NCI-H128 (cell line): ENCODE results near the gene BORA.
"Not testable (repeated sequence)": the region's sequence is repeated elsewhere in the genome, so short reads cannot be mapped to it uniquely, and the experiment has no call there.

Experiments
- DNase-seq: peaks from one replicate; lab custom pipeline; 2025; ENCODE audit not compliant: unreplicated experiment; lab: John Stamatoyannopoulos, UW

The BORA gene

DNA sequence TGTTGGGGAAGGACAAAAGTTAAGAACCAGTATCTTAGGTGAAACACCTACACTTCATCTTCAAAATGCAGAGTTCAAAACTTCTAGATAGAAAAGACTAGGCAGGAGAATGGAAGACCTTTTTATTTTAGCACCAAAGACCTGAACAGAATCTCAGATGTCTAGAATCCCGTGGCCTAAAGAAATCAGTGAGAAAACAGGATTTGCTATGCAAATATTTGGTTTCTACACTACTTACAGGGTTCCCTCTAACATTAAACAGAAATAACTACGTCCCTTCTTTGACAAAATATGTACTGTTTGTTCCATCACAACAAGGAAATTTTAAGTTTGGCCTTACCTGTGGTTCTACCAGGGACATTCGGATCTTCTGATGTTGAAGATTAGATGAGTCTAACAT, 32.5 kb downstream of the BORA start:
- no peak for DNase-seq

DNA sequence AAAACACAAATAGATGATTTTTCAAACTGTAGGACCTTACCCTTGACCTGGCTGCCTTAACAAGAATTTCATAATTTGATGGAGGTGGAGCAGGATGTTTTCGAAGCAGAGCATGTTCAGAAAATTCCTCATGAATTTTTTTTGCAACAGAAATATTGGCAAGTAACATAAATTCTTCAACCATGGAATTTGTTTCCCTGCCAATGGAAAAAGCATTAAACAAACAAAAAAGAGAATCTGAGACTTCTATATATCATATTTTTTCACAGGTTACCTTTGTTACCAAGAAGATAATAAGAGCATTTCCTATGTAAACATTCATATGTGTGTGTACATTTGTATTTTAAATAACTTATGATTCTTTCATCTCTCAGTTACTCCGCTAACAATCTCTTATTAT, 35.7 kb downstream of the BORA start:
- no peak for DNase-seq

DNA sequence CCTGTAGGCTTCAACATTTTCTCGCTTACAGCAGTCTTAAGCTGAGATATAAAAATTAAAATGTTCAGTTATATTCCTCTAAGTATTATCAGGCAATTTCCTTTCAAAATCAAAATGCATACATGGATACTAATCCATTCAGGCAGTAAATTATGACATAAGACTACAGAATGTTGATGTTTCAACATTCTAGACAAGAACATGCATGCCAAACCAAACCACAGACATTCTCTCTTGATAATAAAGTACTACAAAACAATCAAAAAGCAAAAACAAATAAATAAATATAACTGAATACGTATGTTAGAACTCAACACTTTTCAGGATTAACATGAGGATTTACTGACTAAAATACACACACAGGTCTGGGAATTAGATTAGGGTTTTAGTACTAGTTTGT, 46.3 kb downstream of the BORA start:
- DNase-seq = no peak

DNA sequence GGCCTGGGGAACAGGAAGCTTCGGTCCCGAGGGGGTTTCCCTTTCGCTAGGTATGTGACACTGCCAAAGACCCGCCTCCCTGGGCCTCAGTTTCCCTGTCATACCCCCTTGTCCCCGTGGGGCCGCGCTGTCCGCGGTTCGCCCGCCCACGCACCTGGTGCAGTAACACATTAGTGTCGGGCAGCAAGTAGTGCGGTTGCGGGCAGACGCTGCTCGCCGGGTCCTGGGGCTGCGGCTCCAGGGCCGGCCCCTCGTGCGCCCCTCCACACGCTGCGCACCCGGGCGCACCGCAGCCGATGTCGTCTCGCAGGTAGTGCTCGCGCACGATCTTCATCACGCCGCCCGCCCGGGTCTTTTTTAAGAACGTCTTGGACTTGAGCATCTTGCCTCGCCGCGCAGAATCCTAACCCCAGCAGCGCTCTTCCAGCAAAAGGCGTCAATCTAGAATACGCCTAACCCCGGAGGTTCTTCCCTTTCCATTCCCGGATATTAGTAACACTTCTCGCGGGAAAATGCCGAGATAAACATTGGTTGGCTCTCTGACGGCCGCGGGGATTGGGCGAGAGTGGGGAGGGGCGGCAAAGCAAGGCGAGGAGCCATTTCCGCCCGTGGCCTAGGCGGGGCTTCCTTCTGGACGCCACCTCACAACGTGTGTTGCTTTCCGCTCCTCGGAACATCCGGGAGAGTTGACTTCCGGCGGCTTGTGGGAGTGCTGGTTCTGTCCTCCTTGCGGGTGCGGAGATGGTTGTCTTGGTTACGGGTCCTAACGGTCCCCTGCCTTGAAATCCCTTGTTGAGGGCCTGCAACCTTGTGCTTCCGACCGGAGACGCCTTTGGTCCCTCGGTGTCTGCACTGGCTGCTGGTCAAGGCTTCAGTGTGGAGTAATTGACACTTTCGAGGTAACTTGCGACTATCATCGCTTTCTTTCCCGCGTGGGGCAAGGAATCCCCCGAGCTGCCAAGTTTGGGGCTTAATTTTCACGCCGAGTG, 54.0 kb downstream of the BORA start, which contains the start of the genes DIS3 and PIBF1:
Gene DIS3 (minus strand): TSS at position 450 of the 989 bp plus-strand sequence. CDS start 68 bp downstream, at position 382.
Gene PIBF1 (plus strand): TSS at position 683 of the 989 bp plus-strand sequence. CDS start 1,337 bp downstream, outside the sequence.
- DNase-seq = peak; percentile 96

DNA sequence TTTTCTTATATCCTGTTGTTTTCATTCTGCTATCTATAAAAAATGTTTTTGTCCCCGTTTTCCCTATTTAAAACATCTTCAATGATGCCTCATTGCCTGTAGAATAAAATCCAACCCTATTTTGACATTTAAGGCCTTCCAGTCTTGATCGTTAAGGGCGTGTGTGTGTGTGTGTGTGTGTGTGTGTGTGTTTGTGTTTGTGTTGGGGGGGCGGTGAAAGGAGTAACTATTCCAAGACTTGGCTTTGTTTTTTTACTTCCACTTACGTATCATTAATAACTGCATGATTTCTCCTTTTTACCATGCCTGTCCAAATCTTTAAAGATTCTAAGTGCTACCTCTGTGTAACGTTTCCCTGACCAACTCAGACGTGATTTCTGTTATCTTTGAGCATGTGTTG, 55.0 kb downstream of the BORA start:
- no peak for DNase-seq

DNA sequence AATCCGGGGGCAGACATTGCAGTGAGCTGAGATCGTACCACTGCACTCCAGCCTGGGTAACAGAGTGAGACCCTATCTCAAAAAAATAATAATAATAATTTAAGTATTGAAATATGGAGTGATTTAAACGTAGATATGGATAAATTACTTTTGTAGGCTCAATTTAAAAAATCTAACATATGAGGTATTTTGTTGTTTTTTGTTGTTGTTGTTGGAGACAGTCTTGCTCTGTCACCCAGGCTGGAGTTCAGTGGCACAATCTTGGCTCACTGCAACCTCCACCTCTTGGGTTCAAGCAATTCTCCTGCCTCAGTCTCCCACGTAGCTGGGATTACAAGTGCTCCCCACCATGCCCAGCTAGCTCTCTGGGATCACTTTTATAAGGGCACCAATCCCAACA, 57.0 kb downstream of the BORA start:
- not testable (repeated sequence) for DNase-seq

DNA sequence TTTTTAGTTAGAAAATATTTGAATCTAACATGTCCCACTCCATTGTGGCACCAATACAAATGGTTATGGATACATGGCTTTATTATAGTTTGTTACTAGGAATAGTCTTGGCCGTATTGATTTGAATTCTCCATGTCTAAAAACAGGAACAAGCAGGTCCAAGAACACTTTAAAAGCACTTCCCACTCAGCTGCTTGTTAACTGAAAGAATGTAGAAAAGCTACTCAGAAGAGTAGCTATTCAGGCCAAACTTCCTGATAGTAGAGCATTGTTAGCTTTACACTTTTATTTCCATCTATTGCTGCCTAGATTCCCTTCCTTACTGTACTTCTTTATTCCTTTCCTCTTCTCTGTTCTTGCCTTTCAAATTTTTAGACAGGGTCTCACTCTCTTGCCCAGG, 61.1 kb downstream of the BORA start:
- DNase-seq = no peak

DNA sequence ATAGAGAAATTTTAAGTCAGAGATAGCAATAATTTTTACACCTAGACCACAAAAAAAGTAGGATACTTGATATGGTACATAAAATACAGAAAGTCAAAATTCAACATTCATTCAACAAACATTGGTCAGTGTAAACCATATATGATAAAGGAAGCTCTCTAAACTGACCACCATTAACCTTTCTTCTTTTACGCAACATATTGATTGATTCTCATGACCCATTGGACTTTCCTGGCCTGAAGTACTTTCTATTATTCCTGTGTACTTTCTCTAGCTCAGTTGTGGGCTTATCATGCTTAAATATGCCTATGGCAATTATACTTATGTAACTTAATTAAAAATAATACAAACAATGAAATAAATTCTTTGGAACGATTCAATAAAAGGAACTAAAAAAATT, 64.9 kb downstream of the BORA start:
- DNase-seq = no peak

DNA sequence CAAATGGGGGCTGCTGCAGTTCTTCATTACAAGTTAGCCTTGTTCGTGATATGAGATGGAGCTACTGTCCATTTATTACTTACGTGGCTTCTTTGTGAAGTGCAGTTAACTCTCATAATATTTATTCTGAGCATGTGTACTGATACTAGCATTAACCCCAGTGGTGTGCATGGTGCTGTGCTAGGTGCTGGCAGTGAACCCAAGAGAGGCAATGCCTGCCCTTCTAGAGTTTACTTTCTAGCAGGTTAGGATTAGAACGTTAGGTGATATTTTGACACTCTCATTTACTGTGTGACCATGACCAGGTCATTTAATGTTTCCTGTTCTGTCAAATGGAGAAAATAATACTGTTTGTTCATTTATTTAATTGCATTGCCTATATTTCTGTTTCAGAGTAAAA, 71.1 kb downstream of the BORA start:
- no peak for DNase-seq

DNA sequence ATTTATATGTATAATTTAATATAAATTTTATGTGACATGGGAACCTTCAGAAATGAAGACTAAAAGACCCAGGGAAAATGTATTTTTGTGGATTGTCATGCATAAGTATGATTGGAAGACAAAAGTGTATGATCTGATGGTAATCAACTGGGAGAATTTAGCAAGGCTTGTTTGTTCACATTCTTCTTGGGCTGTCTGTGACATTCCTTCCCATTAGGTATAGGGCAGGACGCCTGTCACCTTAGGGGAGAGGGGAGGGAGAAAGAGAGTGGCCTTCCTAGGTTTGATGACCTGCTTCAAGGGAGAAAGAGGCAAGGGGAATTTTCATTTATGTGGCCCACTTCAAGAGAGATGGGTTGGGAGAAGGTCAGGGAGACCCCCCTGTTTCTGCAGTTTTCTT, 76.6 kb downstream of the BORA start:
- no peak for DNase-seq
